K562 (cell line): ENCODE results near the gene IGFBP4. TPM values are rescaled to one million over a fixed set of nuclear protein-coding genes. Genes with fewer than 3 reads are reported as not detected.

Source experiments
- ATF7 ChIP-seq: fragments of 450-650 bp; IDR thresholded peaks from 2 replicates; pipeline ENCODE4 v1.7.1; 2014; ENCODE audit warnings: mild to moderate bottlenecking, moderate library complexity
- CC2D1A ChIP-seq: fragments of 450-650 bp; IDR thresholded peaks from 2 replicates; pipeline ENCODE4 v1.6.1; 2017; ENCODE audit warnings: mild to moderate bottlenecking
- CGGBP1 ChIP-seq: fragments of 250-450 bp; sonication (Bioruptor Pico); IDR thresholded peaks from 2 replicates; pipeline ENCODE4 v1.9.0; 2021; ENCODE audit warnings: mild to moderate bottlenecking
- E2F8 ChIP-seq: fragments of 450-650 bp; IDR thresholded peaks from 2 replicates; pipeline ENCODE4 v1.7.1; 2018; ENCODE audit warnings: mild to moderate bottlenecking, low read depth; ENCODE audit not compliant: partially characterized antibody
- GMEB1 ChIP-seq: fragments of 250-450 bp; sonication (Bioruptor Pico); IDR thresholded peaks from 2 replicates; pipeline ENCODE4 v1.4.0; 2020; ENCODE audit warnings: mild to moderate bottlenecking
- KAT7 ChIP-seq: sonication (generic); formaldehyde crosslinking; IDR thresholded peaks from 2 replicates; pipeline ENCODE4 v1.8.0; 2022; ENCODE audit warnings: missing genetic modification reagents, mild to moderate bottlenecking, borderline replicate concordance
- MAX ChIP-seq: sonication (generic); formaldehyde crosslinking; IDR thresholded peaks from 2 replicates; pipeline ENCODE4 v1.9.0; 2022; ENCODE audit warnings: mild to moderate bottlenecking, missing genetic modification reagents
- MIER1 ChIP-seq: fragments of 450-650 bp; IDR thresholded peaks from 2 replicates; pipeline ENCODE4 v1.6.1; 2016; ENCODE audit warnings: antibody characterized with exemption, mild to moderate bottlenecking, low read depth
- NCOA6 ChIP-seq: fragments of 450-650 bp; IDR thresholded peaks from 2 replicates; pipeline ENCODE4 v1.6.1; 2017; ENCODE audit warnings: mild to moderate bottlenecking
- RBM15 ChIP-seq: fragments of 200-400 bp; formaldehyde crosslinking; IDR thresholded peaks from 2 replicates; pipeline ENCODE4 v1.6.1; 2018; ENCODE audit warnings: mild to moderate bottlenecking, low read length, moderate library complexity; ENCODE audit not compliant: insufficient read depth
- SP2 ChIP-seq: IDR thresholded peaks from 2 replicates; pipeline ENCODE4 v1.6.1; 2011; ENCODE audit warnings: mild to moderate bottlenecking, low read depth, low read length, moderate library complexity; ENCODE audit not compliant: poor library complexity, severe bottlenecking; ENCODE audit errors: extremely low read depth
- STAT5A ChIP-seq: IDR thresholded peaks from 2 replicates; pipeline ENCODE4 v1.6.1; 2012; ENCODE audit warnings: low read length, inconsistent platforms, borderline replicate concordance
- TAF15 ChIP-seq: fragments of 200-400 bp; formaldehyde crosslinking; IDR thresholded peaks from 2 replicates; pipeline ENCODE4 v1.6.1; 2017; ENCODE audit warnings: mild to moderate bottlenecking, low read depth, low read length, moderate library complexity
- U2AF2 ChIP-seq: fragments of 200-400 bp; formaldehyde crosslinking; optimal IDR thresholded peaks from 2 replicates; pipeline ENCODE3; 2017; ENCODE audit warnings: low read depth, mild to moderate bottlenecking, low read length
- UBTF ChIP-seq, 2 experiments: IDR thresholded peaks; 2 replicates each; pipeline ENCODE4 v1.6.1; 2012; ENCODE audit warnings: improper control_type of control experiment in 2 of 2, low read depth in 2 of 2, low read length in 2 of 2, borderline replicate concordance in 1 of 2
- ZNF184 ChIP-seq: sonication (generic); formaldehyde crosslinking; IDR thresholded peaks from 2 replicates; pipeline ENCODE4 v1.5.0; 2020; ENCODE audit warnings: missing genetic modification reagents
- ZNF586 ChIP-seq: fragments of 450-650 bp; formaldehyde crosslinking; conservative IDR thresholded peaks from 2 replicates; pipeline ENCODE4 v1.4.0; 2020; ENCODE audit warnings: mild to moderate bottlenecking, moderate library complexity
- ZNF639 ChIP-seq, 2 experiments: fragments of 200-800 bp in 1 of 2; sonication (Bioruptor generic) in 1 of 2; sonication (generic) in 1 of 2; formaldehyde crosslinking in 1 of 2; IDR thresholded peaks in 1 of 2; conservative IDR thresholded peaks in 1 of 2; 2 replicates each; pipeline versions ENCODE4 v1.5.0 to v1.6.1; 2016 to 2020; ENCODE audit warnings: missing compliant biosample characterization in 1 of 2, missing genetic modification characterization in 1 of 2, missing genetic modification reagents in 1 of 2
- ZNF764 ChIP-seq: fragments of 250-450 bp; sonication (Bioruptor Pico); IDR thresholded peaks from 2 replicates; pipeline ENCODE4 v1.4.0; 2020; ENCODE audit warnings: low read depth, mild to moderate bottlenecking, moderate library complexity
- polyA plus RNA-seq, 8 experiments: library from polyadenylated mRNA; depleted of rRNA in 4 of 8; stranded (reverse) in 5 of 8; unstranded in 3 of 8; fragments of >200 nt; fragmentation: Nextera tagmentation in 2 of 8; fragmentation: Illumina TruSeq in 1 of 8; extraction: Ambion mirVana in 2 of 8; extraction: Trizol in 1 of 8; gene quantifications; 2 replicates each; pipeline versions ENCODE4 v1.2.1 to v1.2.3, GENCODE V29; 2011 to 2014; ENCODE audit warnings: inconsistent platforms in 1 of 8, missing spikeins in 1 of 8
- total RNA-seq, 7 experiments: library from RNA; depleted of rRNA in 6 of 7; stranded (reverse); fragments of >200 nt in 6 of 7; fragmentation: Illumina TruSeq in 2 of 7; extraction: Trizol in 2 of 7; gene quantifications; 2 replicates each; pipeline versions ENCODE4 v1.2.1 to v1.2.3, GENCODE V29; 2011 to 2021; ENCODE audit warnings: low replicate concordance in 1 of 7

The IGFBP4 gene
- total and polyA plus RNA-seq, 9 of the 15 experiments (the other 6 are each of a cell fraction or from before 2014, with no cell fraction given) = 8.8 to 99.8 (median 18.6) TPM

GRCh38 chr17:40437095-40437732 is 6.0 kb upstream of the IGFBP4 start (continued):
- TF ChIP-seq UBTF (IDR thresholded peaks at IDR 0.05; ENCODE audit: borderline replicate concordance in 1 of 2, low read depth in 2 of 2, low read length in 2 of 2) (no peak), GMEB1 (CRISPR knock-in tag) (no peak), NCOA6 (no peak), CGGBP1 (no peak), CC2D1A (no peak), ZNF184 (no peak), SP2 (no peak), KAT7 (no peak), RBM15 (no peak), U2AF2 (no peak), ZNF639 (CRISPR knock-in tag; conservative IDR thresholded peaks at IDR 0.05 in 1 of 2, IDR thresholded peaks at IDR 0.05 in 1 of 2) (peak in 1 of 2 experiments; percentile 69; a peak in 1 of 4 replicates), STAT5A (no peak), E2F8 (no peak), ATF7 (no peak), ZNF764 (CRISPR knock-in tag) (no peak), TAF15 (no peak), ZNF586 (CRISPR knock-in tag) (no peak), MAX (0 out of 2 replicates have a peak, but pooled peaks have one; percentile 13), MIER1 (no peak)
